Endodermal cell (in vitro differentiated cells): Measurements from ENCODE around the gene HDDC3. TPM values are rescaled to one million over a fixed set of nuclear protein-coding genes. Genes with fewer than 3 reads are reported as not detected.

Experiments
- DNase-seq: peaks from one replicate; pipeline ENCODE4 v3.0.0-alpha.2; 2017
- H3K27ac ChIP-seq: 2 replicates; pipeline ENCODE4 v1.5.1; 2013; ENCODE audit warnings: mild to moderate bottlenecking, low read depth, low read length, moderate library complexity
- H3K27me3 ChIP-seq: 2 replicates; pipeline ENCODE4 v1.6.1; 2013; ENCODE audit warnings: mild to moderate bottlenecking, low read length, moderate library complexity; ENCODE audit not compliant: insufficient read depth, control insufficient read depth, poor library complexity, severe bottlenecking
- H3K36me3 ChIP-seq: 2 replicates; pipeline ENCODE4 v1.7.0; 2013; ENCODE audit warnings: mild to moderate bottlenecking, low read length, moderate library complexity; ENCODE audit not compliant: control insufficient read depth, insufficient read depth
- H3K4me1 ChIP-seq: one replicate; pipeline ENCODE4 v1.7.0; 2013; ENCODE audit warnings: low read length; ENCODE audit not compliant: control insufficient read depth, insufficient read depth
- H3K4me3 ChIP-seq: 2 replicates; pipeline ENCODE4 v1.5.1; 2013; ENCODE audit warnings: mild to moderate bottlenecking, low read length, moderate library complexity
- H3K9ac ChIP-seq: 2 replicates; pipeline ENCODE4 v1.6.1; 2013; ENCODE audit warnings: mild to moderate bottlenecking, low read length, moderate library complexity; ENCODE audit not compliant: poor library complexity, severe bottlenecking; ENCODE audit errors: extremely low read depth
- H3K9me3 ChIP-seq: 2 replicates; pipeline ENCODE4 v1.6.1; 2013; ENCODE audit warnings: mild to moderate bottlenecking, low read length, moderate library complexity; ENCODE audit not compliant: control insufficient read depth
- H3K27ac Mint-ChIP-seq: 2 replicates; pipeline ENCODE4 v1.8.0; 2020; ENCODE audit warnings: mixed read lengths
- H3K27me3 Mint-ChIP-seq: 2 replicates; pipeline ENCODE4 v1.8.0; 2021; ENCODE audit warnings: mild to moderate bottlenecking, mixed read lengths; ENCODE audit not compliant: insufficient read depth
- H3K36me3 Mint-ChIP-seq: 2 replicates; pipeline ENCODE4 v1.8.0; 2020; ENCODE audit warnings: low read depth, mixed read lengths
- H3K4me1 Mint-ChIP-seq: 2 replicates; pipeline ENCODE4 v1.8.0; 2020; ENCODE audit warnings: mixed read lengths
- H3K4me3 Mint-ChIP-seq: 2 replicates; pipeline ENCODE4 v1.8.0; 2020; ENCODE audit warnings: mild to moderate bottlenecking, moderate library complexity, mixed read lengths
- H3K9me3 Mint-ChIP-seq: 2 replicates; pipeline ENCODE4 v1.8.0; 2020; ENCODE audit warnings: mild to moderate bottlenecking, mixed read lengths
- WGBS, 2 experiments: methylation state at CpG; one replicate each; pipeline versions ENCODE4 v1.1.5 to v1.1.7; 2013; ENCODE audit warnings: missing lambda C conversion rate in 2 of 2, mixed read lengths in 1 of 2; ENCODE audit not compliant: insufficient coverage in 1 of 2, insufficient read length in 1 of 2; 5-methylcytosine and 5-hydroxymethylcytosine counted together
- total RNA-seq, 2 donors: library from RNA; stranded (reverse); fragmentation: NEBNext Ultra II Directional in 1 of 2; extraction: Animal tissue kit (Norgen Biotek cat#: 25700) in 1 of 2; gene quantifications; 2 replicates in 1 of 2; 3 replicates in 1 of 2; pipeline ENCODE4 v1.2.1, GENCODE V29; 2021
- TF ChIP-seq, protein P1 (sequence below): fragments of 200-600 bp; sonication (generic); conservative IDR thresholded peaks from 2 replicates; pipeline ENCODE4 v1.5.0; 2021; ENCODE audit warnings: antibody characterized with exemption, mild to moderate bottlenecking

HDDC3 gene
- total RNA-seq, 2 donors from 2014 or later = 15.3 to 21.5 TPM

- Mint-ChIP-seq H3K27me3 (peaks cover 8% of the 10 kb centered on the region), H3K4me3 (peak overlapping the region; percentile 89), H3K36me3 (peaks cover 7% of the 10 kb centered on the region), H3K27ac (no peak overlapping the region), H3K4me1 (peaks cover 14% of the 10 kb centered on the region), H3K9me3 (no peaks in the 10 kb centered on the region)
- 28 to 50% methylated on average over 2 to 5 of the region's 5 CpGs for WGBS, 2 experiments
- no peak overlapping the region for H3K9ac ChIP-seq
- H3K27ac ChIP-seq = no peak overlapping the region
- H3K27me3 ChIP-seq = peaks cover 8% of the 10 kb centered on the region
- no peaks in the 10 kb centered on the region for H3K4me1 ChIP-seq
- H3K9me3 ChIP-seq = no peaks in the 10 kb centered on the region
- DNase-seq = no peak
- peaks cover 8% of the 10 kb centered on the region for H3K36me3 ChIP-seq
- TF ChIP-seq, protein P1, sequence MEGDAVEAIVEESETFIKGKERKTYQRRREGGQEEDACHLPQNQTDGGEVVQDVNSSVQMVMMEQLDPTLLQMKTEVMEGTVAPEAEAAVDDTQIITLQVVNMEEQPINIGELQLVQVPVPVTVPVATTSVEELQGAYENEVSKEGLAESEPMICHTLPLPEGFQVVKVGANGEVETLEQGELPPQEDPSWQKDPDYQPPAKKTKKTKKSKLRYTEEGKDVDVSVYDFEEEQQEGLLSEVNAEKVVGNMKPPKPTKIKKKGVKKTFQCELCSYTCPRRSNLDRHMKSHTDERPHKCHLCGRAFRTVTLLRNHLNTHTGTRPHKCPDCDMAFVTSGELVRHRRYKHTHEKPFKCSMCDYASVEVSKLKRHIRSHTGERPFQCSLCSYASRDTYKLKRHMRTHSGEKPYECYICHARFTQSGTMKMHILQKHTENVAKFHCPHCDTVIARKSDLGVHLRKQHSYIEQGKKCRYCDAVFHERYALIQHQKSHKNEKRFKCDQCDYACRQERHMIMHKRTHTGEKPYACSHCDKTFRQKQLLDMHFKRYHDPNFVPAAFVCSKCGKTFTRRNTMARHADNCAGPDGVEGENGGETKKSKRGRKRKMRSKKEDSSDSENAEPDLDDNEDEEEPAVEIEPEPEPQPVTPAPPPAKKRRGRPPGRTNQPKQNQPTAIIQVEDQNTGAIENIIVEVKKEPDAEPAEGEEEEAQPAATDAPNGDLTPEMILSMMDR = peak; percentile 2
- no peak overlapping the region for H3K4me3 ChIP-seq
Observed at GRCh38 chr15:90932660-90932991, 277 bp upstream of the HDDC3 start.

DNA sequence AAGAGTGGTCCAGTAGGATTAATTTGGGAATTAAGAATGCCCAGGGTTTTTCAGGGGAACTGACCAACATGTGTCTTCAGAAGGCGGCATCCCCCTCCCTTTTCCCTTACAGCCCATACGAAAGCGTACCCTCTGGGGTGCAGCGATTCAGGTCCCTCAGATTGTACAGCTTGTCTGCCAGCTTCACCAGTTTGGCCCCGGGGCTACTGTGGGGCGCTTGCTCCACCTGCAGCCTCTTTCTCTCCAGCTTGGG, 848 bp downstream of the HDDC3 start:
- Mint-ChIP-seq H3K9me3 (no peaks in the 10 kb centered on the region), H3K4me1 (peaks cover 13% of the 10 kb centered on the region), H3K27ac (peak overlapping the region; percentile 94), H3K36me3 (peaks cover 4% of the 10 kb centered on the region), H3K27me3 (peaks cover 8% of the 10 kb centered on the region), H3K4me3 (peak overlapping the region; percentile 89)
- peaks cover 2% of the 10 kb centered on the region for H3K36me3 ChIP-seq
- H3K4me3 ChIP-seq = peak overlapping the region; percentile 93
- H3K9ac ChIP-seq = no peak overlapping the region
- TF ChIP-seq, protein P1 = no peak
- H3K4me1 ChIP-seq = no peaks in the 10 kb centered on the region
- 41 to 52% methylated on average over 3 to 6 of the region's 6 CpGs for WGBS, 2 experiments
- no peak for DNase-seq
- no peak overlapping the region for H3K27ac ChIP-seq
- H3K27me3 ChIP-seq = peaks cover 8% of the 10 kb centered on the region
- no peaks in the 10 kb centered on the region for H3K9me3 ChIP-seq

GRCh38 chr15:90930861-90931574, 1.3 kb downstream of the HDDC3 start:
- 93 to 98% methylated on average over 15 of the region's 15 CpGs for WGBS, 2 experiments
- H3K36me3 ChIP-seq = no peaks in the 10 kb centered on the region
- H3K9me3 ChIP-seq = no peaks in the 10 kb centered on the region
- TF ChIP-seq, protein P1 = no peak
- H3K27ac Mint-ChIP-seq = peak overlapping the region; percentile 94
- H3K4me3 Mint-ChIP-seq = peak overlapping the region; percentile 89
- H3K9me3 Mint-ChIP-seq = no peaks in the 10 kb centered on the region
- H3K4me1 ChIP-seq = no peaks in the 10 kb centered on the region
- H3K36me3 Mint-ChIP-seq = no peaks in the 10 kb centered on the region
- peaks cover 9% of the 10 kb centered on the region for H3K4me1 Mint-ChIP-seq
- no peak for DNase-seq
- H3K27ac ChIP-seq = no peak overlapping the region
- no peak overlapping the region for H3K9ac ChIP-seq
- H3K4me3 ChIP-seq = no peak overlapping the region
- H3K27me3 Mint-ChIP-seq = peaks cover 8% of the 10 kb centered on the region
- peaks cover 8% of the 10 kb centered on the region for H3K27me3 ChIP-seq
